ENCODE data around the gene H1-8. TPM values are rescaled to one million over a fixed set of nuclear protein-coding genes. Genes with fewer than 3 reads are reported as not detected.

H1-8 gene
- total and polyA plus RNA-seq, 12 donors: not detected

DNA sequence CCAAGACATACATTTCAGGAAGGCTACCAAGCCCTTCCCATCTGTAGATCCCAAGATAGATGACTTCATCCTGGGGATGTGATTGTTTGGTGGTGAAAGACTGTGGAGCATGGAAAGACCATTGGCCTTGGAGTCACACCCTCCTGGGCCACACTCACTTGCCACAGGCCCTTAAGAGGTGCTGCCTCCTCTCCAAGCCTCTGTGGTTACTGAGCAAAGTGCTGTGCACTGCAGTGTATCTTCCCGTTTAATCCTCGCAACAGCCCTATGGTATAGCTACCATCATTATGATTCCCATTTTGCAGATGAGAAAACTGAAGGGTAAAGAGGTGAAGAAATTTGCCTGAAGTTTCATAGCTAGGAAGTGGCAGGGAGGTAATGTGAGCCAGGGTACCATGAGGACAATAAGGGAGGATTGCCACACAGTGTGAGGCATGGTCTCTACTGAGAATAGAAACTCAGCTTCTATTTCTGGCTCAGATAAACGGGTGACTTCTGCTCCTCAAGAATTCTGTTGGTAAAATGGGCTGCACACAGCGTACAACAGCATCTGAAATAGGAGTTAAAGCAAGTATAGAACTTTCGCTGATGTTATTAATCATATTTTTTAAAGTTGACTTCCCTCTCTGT is 38.4 kb upstream of the H1-8 start:
- no peak overlapping the region for H3K4me3 ChIP-seq
- WGBS, 2 donors: 65 to 74% methylated on average over 5 of the region's 5 CpGs
- H3K4me1 ChIP-seq: peaks cover 13 to 81% (median 74%) of the 10 kb centered on the region in 9 donors
- H3K36me3 ChIP-seq: peaks cover 0 to 48% (median 3%) of the 10 kb centered on the region in 9 donors
- no peak for TF ChIP-seq CTCF (IDR thresholded peaks at IDR 0.05)
- no peaks in the 10 kb centered on the region for H3K27me3 ChIP-seq
- no peaks in the 10 kb centered on the region for H3K9me3 ChIP-seq
- H3K27ac ChIP-seq: peak overlapping the region in 6 of 10 donors; percentile 11 to 64 (median 62)
- intact Hi-C loops (cut with DNase I): loop anchor here in 5 of 10 donors (5.0 to 10.0 kb wide), 6 partner anchors 43 to 430 kb away; no protein-coding TSS in a partner anchor
- ATAC-seq (peak; percentile 30 to 80 (median 70)), DNase-seq (no peak)

DNA sequence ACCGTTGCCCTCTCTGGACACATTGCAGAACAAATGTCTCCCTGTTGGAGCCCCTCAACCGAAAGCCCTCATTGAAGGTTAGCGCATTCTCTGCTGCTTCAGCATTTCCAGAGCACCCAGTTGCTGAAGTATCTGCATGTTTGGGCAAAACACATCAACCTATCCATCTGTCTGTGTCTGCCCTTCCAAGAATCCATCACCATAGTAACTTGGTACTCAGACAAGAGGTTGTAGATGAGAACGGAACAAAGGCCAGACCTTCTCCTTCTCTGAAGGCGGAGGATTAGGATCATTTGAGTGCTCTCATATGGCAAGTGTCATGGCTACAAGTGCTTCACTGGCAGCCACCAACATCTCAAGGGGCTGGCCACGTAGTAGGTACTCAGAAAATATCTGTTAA is 37.6 kb upstream of the H1-8 start:
- no peaks in the 10 kb centered on the region for H3K27me3 ChIP-seq
- H3K4me1 ChIP-seq: peaks cover 10 to 74% (median 66%) of the 10 kb centered on the region in 9 donors
- peak overlapping the region in 6 of 10 donors; percentile 11 to 64 (median 62) for H3K27ac ChIP-seq
- no peaks in the 10 kb centered on the region for H3K9me3 ChIP-seq
- intact Hi-C loops (cut with DNase I): loop anchor here in 3 of 10 donors (5.0 to 10.0 kb wide), 4 partner anchors 47 to 429 kb away; no protein-coding TSS in a partner anchor
- H3K4me3 ChIP-seq: no peak overlapping the region
- DNase-seq (no peak), ATAC-seq (no peak)
- 83 to 89% methylated on average over 6 of the region's 6 CpGs for WGBS, 2 donors
- TF ChIP-seq CTCF (IDR thresholded peaks at IDR 0.05): no peak
- peaks cover 0 to 44% (median 4%) of the 10 kb centered on the region in 9 donors for H3K36me3 ChIP-seq

DNA sequence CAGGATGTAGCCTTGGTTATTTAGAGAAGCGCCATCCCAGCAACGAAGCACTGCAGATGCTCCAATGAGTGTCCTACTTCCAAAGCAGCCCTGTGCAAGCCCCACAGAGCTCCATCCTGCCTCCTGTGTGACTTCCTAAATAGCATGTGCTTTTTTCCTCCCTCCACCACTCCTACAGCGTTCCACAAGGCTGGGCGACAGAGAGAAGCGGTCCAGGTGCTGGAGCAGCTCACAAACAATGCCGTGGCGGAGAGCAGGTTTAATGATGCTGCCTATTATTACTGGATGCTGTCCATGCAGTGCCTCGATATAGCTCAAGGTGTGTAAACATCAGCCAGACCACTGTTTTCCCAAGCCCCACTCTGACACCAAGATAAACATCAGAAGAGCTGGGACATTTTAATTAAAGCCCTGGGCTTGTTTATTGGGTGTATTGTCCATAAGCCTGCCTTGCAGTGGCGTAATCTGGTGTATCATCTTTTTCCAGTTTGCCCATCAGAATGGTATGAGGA is 36.7 kb upstream of the H1-8 start:
- intact Hi-C loops (cut with DNase I): loop anchor here in 3 of 10 donors (5.0 to 10.0 kb wide), 4 partner anchors 46 to 429 kb away; no protein-coding TSS in a partner anchor
- H3K4me1 ChIP-seq: peaks cover 10 to 71% (median 57%) of the 10 kb centered on the region in 9 donors
- H3K36me3 ChIP-seq: peaks cover 0 to 51% (median 4%) of the 10 kb centered on the region in 9 donors
- no peaks in the 10 kb centered on the region for H3K27me3 ChIP-seq
- TF ChIP-seq CTCF (IDR thresholded peaks at IDR 0.05): no peak
- no peak overlapping the region for H3K4me3 ChIP-seq
- ATAC-seq (no peak), DNase-seq (no peak)
- 76 to 81% methylated on average over 9 of the region's 9 CpGs for WGBS, 2 donors
- no peaks in the 10 kb centered on the region for H3K9me3 ChIP-seq
- H3K27ac ChIP-seq: no peak overlapping the region

DNA sequence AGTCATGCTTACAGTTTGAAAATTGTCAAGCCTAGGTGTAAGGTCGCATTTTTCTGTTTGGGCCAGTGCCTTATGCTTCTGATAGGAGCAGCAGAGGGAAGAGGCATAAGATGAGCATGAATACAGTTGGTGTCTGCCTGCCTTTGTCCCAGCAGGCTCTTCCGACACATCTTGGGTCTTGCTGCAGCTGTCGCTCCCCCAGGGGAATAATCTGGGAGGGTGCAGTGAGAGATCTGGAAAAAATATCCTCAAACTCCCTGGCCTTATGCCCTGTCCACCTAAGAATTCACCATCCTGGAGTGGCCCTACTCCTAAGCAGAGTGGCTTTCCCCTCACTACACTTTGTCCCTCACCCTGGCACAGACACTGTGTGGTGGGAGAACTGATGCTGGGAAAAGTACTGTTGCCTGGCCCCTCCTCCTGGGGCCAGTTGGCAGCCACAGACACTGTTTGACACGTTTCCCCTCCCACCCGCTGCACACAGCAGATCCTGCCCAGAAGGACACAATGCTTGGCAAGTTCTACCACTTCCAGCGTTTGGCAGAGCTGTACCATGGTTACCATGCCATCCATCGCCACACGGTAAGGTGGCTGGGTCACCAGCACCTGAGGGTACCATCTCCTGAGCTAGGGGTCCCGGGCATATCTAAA is 35.7 kb upstream of the H1-8 start:
- Histone ChIP-seq H3K27ac (peak overlapping the region in 4 of 10 donors; percentile 12 to 36 (median 28)), H3K27me3 (no peaks in the 10 kb centered on the region), H3K4me3 (no peak overlapping the region), H3K36me3 (peaks cover 0 to 58% (median 6%) of the 10 kb centered on the region in 9 donors), H3K4me1 (peaks cover 6 to 63% (median 47%) of the 10 kb centered on the region in 9 donors), H3K9me3 (no peaks in the 10 kb centered on the region)
- DNase-seq: peak; percentile 49 to 56
- intact Hi-C loops (cut with DNase I): loop anchor here in 3 of 10 donors (5.0 to 10.0 kb wide), 4 partner anchors 45 to 427 kb away; no protein-coding TSS in a partner anchor
- ATAC-seq: peak; percentile 46 to 84 (median 74)
- TF ChIP-seq CTCF (IDR thresholded peaks at IDR 0.05): no peak
- WGBS, 2 donors: 48 to 51% methylated on average over 9 of the region's 9 CpGs

All from heart right ventricle (tissue), 16 donors.